Raji (cell line): ENCODE measurements around the gene TFEB.

Experiments used
- POLR2A ChIP-seq: IDR thresholded peaks from 2 replicates; pipeline ENCODE4 v1.6.1; 2011; ENCODE audit warnings: low read depth, low read length, control low read depth; ENCODE audit not compliant: insufficient read depth

Gene TFEB

DNA sequence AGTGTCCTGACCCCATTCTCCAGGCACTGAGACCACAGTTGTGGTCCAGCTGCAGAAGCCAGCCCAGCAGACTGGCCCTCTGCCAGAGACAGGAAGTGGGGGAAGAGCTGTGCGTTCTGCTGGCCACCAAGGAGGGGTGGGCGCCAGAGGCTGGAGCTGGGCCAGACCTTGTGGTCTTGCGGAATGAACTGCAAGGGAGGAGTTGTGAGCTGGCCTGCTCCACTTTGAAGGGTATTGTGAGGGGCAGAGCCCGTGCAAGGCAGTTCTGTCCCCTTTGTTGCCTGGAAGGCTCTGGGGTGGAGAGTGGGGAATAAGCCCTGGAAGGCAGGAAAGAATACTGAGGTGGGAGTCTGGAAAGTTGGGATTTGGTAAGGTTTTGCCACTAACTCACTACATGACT, 100.8 kb downstream of the TFEB start:
- TF ChIP-seq POLR2A: no peak
